Activated T-helper 17 cell treated with anti-CD3 and anti-CD28 coated beads, Interleukin-2, amount 50 U/mL, for 72 hours (primary cell): ENCODE data around the gene CALD1. TPM values are rescaled to one million over a fixed set of nuclear protein-coding genes. Genes with fewer than 3 reads are reported as not detected.

ENCODE experiments used
- ATAC-seq: fragments of 150-1000 bp; cut with Tn5 transposase; replicated peaks from 2 replicates; pipeline ENCODE4 v1.10.0; 2021; ENCODE audit warnings: mild to moderate bottlenecking, moderate library complexity
- H3K27ac Mint-ChIP-seq: one replicate; pipeline ENCODE4 v1.8.0; 2022; ENCODE audit warnings: mixed read lengths
- H3K27me3 Mint-ChIP-seq: one replicate; pipeline ENCODE4 v1.8.0; 2022; ENCODE audit warnings: mixed read lengths
- H3K36me3 Mint-ChIP-seq: one replicate; pipeline ENCODE4 v1.8.0; 2022; ENCODE audit warnings: low read depth, mild to moderate bottlenecking, mixed read lengths
- H3K4me1 Mint-ChIP-seq: one replicate; pipeline ENCODE4 v1.8.0; 2022; ENCODE audit warnings: mixed read lengths
- H3K4me3 Mint-ChIP-seq: one replicate; pipeline ENCODE4 v1.8.0; 2022; ENCODE audit warnings: mild to moderate bottlenecking, mixed read lengths
- H3K9me3 Mint-ChIP-seq: one replicate; pipeline ENCODE4 v1.8.0; 2022; ENCODE audit warnings: mixed read lengths
- total RNA-seq, 2 donors: library from RNA; stranded (reverse); gene quantifications; one replicate each; pipeline ENCODE4 v1.2.3, GENCODE V29; 2022

The CALD1 gene
- total RNA-seq, 2 donors from 2014 or later = 4.0 to 27.2 TPM

DNA sequence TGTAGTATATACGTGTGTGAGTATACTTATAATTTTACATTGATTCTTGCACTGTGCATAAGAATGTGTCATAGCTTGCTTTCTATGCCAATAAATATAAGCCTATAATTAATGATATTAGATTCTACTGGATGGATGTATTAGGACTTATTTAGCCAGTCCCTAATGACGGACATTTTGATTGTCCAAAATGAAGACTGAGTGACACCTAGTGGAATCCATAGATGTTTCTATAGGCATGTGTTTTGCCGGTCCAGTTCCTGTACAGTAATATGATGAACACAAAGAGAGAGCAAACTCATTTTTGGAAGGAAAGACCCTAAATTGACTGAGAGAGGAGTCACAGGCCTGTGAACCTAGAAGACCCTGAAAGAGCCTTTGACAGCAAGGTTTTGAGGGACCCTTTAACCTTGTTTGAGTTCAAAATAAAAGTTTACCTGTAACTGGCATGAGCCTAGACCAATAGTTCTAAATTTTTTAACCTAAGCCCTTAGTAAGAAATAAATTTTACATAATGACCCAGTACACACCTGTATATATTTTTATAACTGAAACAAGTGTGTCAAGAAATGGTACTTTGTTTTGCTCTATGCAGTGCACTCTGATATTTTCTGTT is 164.5 kb downstream of the CALD1 start:
- H3K4me3 Mint-ChIP-seq = no peak overlapping the region
- ATAC-seq = no peak
- H3K4me1 Mint-ChIP-seq = no peaks in the 10 kb centered on the region
- no peak overlapping the region for H3K27ac Mint-ChIP-seq
- no peaks in the 10 kb centered on the region for H3K9me3 Mint-ChIP-seq
- no peaks in the 10 kb centered on the region for H3K36me3 Mint-ChIP-seq
- peaks cover 3% of the 10 kb centered on the region for H3K27me3 Mint-ChIP-seq

DNA sequence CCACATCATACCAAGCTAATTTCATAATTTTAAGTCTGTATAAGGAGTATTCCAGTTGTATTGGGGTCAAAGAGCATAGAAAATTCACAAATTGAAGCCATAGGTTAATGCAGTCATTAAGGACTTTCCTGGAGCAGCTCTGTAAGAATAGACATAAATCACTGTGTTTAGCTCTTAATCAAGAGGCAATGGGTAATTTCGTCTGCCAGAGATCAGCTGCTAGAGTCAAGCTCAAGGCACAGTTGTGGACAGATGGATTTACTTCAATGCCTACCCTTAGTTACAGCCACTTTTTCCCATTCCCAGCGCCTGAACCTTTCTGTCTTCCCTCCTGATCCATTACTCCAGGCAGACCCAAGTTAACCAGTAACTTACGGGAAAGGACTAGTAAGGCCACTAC is 166.3 kb downstream of the CALD1 start:
- Mint-ChIP-seq H3K4me1 (no peaks in the 10 kb centered on the region), H3K27ac (no peak overlapping the region), H3K9me3 (no peaks in the 10 kb centered on the region), H3K4me3 (no peak overlapping the region), H3K27me3 (peaks cover 3% of the 10 kb centered on the region), H3K36me3 (no peaks in the 10 kb centered on the region)
- ATAC-seq = no peak

DNA sequence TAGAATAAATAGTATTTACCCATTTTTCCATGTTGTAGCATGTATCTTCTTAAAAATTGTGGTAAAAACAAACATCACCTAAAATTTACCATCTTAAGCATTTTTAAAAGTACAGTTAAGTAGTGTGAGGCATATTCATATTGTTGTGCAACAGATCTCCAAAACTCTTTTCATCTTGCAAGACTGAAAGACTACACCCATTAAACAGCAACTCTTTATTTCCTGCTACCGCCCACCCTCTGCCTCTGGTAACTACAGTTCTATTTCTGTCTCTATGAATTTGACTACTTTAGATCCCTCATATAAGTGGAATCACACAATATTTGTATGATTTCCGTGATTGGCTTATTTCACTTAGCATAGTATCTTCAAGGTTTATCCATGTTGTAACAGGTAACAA is 166.8 kb downstream of the CALD1 start:
- H3K4me1 Mint-ChIP-seq = no peaks in the 10 kb centered on the region
- H3K27me3 Mint-ChIP-seq = peaks cover 3% of the 10 kb centered on the region
- no peaks in the 10 kb centered on the region for H3K9me3 Mint-ChIP-seq
- no peaks in the 10 kb centered on the region for H3K36me3 Mint-ChIP-seq
- ATAC-seq = no peak
- H3K4me3 Mint-ChIP-seq = no peak overlapping the region
- no peak overlapping the region for H3K27ac Mint-ChIP-seq

DNA sequence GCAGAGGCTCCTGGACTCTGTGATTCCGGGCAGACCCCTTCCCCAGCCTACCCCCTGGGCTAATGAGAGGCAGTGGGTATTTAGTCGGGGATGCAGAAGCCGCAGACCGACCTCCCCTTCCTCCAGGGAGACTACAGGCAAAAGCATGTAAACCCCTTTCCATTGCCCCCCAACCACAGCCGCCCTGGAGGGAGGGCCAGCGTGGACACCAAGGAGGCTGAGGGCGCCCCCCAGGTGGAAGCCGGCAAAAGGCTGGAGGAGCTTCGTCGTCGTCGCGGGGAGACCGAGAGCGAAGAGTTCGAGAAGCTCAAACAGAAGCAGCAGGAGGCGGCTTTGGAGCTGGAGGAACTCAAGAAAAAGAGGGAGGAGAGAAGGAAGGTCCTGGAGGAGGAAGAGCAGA is 167.9 kb downstream of the CALD1 start:
- H3K9me3 Mint-ChIP-seq = no peaks in the 10 kb centered on the region

DNA sequence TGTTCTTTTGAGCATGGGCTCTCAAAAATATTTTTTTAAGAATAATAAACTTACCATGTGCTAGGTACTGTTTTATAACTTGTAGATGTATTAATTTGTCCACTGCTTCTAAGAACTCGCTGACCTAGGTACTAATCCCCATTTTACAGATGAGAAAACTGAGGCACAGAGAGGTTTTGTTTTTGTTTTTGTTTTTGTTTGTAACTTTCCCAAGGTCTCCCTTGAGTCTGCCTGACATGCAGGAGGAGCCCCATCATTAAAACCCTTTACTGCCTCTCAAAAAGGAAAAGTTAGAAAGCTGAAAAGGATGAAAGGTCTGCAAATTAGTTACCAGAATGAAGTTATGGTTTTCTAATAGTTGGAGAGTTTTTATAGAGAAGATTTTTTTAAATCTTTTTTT is 168.4 kb downstream of the CALD1 start:
- H3K36me3 Mint-ChIP-seq = no peaks in the 10 kb centered on the region

More for the DNA sequence above, 167.9 kb downstream of the CALD1 start:
- H3K4me1 Mint-ChIP-seq = no peaks in the 10 kb centered on the region
- no peak overlapping the region for H3K27ac Mint-ChIP-seq
- no peaks in the 10 kb centered on the region for H3K36me3 Mint-ChIP-seq
- H3K4me3 Mint-ChIP-seq = no peak overlapping the region
- H3K27me3 Mint-ChIP-seq = peaks cover 3% of the 10 kb centered on the region
- ATAC-seq = no peak

DNA sequence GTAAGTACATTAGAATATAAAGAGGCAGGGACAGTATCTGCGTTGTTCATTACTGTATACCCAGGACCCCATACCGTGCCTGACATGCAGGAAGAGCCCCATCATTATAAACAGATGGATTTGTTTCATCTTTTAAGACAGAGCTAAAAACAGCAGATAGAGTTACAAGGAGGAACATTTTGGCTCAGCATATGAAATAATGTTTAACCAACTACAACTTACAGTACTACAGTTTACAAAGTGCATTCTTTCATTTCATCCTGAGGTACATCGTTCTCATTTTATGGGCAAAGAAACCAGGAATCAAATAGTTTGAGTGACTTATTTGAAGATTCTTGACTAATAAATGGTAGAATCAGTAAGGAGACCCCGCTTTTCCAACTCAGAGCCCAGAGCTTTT is 168.8 kb downstream of the CALD1 start:
- H3K36me3 Mint-ChIP-seq = no peaks in the 10 kb centered on the region
- H3K4me3 Mint-ChIP-seq = no peak overlapping the region
- peaks cover 3% of the 10 kb centered on the region for H3K27me3 Mint-ChIP-seq
- no peaks in the 10 kb centered on the region for H3K9me3 Mint-ChIP-seq
- no peak overlapping the region for H3K27ac Mint-ChIP-seq
- H3K4me1 Mint-ChIP-seq = no peaks in the 10 kb centered on the region
- ATAC-seq = no peak

More for the DNA sequence above, 168.4 kb downstream of the CALD1 start:
- H3K27ac Mint-ChIP-seq = no peak overlapping the region
- no peaks in the 10 kb centered on the region for H3K9me3 Mint-ChIP-seq
- H3K4me1 Mint-ChIP-seq = no peaks in the 10 kb centered on the region
- H3K27me3 Mint-ChIP-seq = peaks cover 3% of the 10 kb centered on the region
- H3K4me3 Mint-ChIP-seq = no peak overlapping the region
- ATAC-seq = no peak

DNA sequence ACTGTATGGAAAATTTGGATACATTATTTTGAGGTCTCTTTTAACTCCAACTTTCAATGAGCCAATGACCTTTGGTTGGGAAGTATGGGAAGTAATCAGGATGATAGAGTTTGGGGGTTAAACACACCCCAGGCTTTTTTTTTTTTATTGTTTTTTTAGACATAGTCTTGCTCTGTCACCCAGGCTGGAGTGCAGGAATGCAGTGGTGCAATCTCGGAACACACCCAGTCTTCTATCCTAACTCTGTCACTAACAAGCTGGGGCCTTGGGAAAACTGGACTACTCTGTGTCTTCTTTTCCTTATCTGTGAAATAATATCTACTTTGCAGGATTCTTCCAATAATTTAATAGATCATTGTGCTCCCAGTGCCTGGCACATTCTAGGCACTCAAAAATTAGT is 169.3 kb downstream of the CALD1 start:
- Mint-ChIP-seq H3K9me3 (no peaks in the 10 kb centered on the region), H3K4me3 (no peak overlapping the region), H3K36me3 (no peaks in the 10 kb centered on the region), H3K4me1 (no peaks in the 10 kb centered on the region), H3K27ac (no peak overlapping the region), H3K27me3 (peaks cover 3% of the 10 kb centered on the region)
- ATAC-seq = no peak

DNA sequence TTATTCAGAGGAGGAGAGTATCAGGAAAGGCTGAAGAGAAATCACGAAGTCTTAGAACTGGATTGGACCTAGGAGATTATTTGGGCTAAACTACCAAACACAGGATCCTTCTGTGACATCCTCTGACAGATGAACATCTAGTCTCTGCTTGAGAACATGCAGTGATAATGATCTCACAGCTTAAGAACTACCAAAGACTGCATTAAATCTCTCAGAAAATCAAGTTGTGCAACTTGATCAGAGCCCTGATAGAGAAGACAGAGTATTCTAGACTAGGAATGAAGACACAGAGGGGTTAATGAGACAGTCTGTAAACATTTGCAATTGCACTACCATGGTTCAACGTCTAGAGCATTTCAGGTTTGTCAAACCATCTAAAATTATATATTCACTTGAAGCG is 169.7 kb downstream of the CALD1 start:
- H3K27ac Mint-ChIP-seq = no peak overlapping the region
- H3K36me3 Mint-ChIP-seq = no peaks in the 10 kb centered on the region
- peaks cover 3% of the 10 kb centered on the region for H3K27me3 Mint-ChIP-seq
- no peaks in the 10 kb centered on the region for H3K9me3 Mint-ChIP-seq
- H3K4me1 Mint-ChIP-seq = no peaks in the 10 kb centered on the region
- no peak overlapping the region for H3K4me3 Mint-ChIP-seq
- ATAC-seq = no peak

DNA sequence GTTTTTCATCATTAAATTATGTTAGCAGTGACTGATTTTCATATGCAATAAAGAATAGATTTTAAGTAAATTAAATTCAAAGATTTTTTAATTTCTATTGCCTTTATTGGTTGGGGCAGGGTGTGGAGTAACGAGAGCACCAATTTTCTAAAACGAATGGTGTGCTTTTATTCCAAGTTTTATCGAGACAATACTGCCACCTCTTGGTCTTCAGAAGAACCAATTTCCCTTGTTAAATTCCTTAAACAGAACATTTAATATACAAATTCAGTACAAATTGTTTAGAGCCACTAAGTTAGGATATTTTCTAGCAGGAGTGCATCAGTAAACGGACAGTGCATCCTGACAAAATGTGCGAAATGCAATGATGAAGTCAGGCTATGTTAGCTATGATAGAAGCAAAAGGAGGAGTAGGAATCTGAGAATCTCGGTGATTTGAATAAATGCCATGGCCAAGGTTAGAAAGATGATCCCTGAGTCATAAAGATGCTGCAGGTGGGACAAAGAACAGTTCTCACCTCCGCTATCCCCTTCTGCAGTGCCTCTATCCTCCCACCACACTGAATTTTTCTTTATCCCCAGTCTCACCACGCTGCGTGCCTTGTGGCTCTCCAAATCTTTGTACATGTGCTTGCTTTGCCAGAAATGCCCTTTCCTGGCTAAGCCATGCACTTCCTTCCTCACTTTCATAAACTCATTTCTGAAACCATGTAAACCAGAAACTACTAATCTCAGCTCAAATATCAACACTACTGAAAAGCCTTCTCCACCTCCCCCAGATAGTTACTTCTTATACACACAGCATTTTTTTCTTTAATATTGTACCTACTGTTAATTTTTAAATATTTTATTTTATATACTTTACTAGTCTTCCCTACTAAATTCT is 175.0 kb downstream of the CALD1 start:
- Mint-ChIP-seq H3K27ac (no peak overlapping the region), H3K4me3 (no peak overlapping the region), H3K27me3 (no peaks in the 10 kb centered on the region), H3K36me3 (no peaks in the 10 kb centered on the region), H3K4me1 (no peaks in the 10 kb centered on the region), H3K9me3 (no peaks in the 10 kb centered on the region)
- no peak for ATAC-seq

DNA sequence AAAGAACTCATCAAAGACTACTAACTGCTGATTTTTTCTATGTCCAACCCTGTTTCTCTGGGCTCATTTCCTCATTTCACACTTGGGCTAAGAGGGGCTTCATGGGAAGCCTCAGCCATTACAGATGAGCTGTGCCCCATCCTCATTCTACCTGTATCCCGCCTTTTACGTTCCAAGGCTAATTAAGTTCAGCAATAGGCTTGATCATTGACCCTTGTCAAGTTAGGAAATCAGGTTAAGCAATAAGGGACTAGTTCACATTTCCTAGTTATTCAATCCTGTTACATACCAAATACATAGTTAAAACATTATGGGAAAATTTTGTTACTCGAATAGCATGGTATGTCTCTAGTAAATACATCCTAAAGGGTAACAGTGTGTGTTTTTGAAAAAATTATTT is 177.6 kb downstream of the CALD1 start:
- no peaks in the 10 kb centered on the region for H3K9me3 Mint-ChIP-seq
- H3K4me1 Mint-ChIP-seq = no peaks in the 10 kb centered on the region
- H3K4me3 Mint-ChIP-seq = no peak overlapping the region
- no peaks in the 10 kb centered on the region for H3K27me3 Mint-ChIP-seq
- H3K36me3 Mint-ChIP-seq = no peaks in the 10 kb centered on the region
- ATAC-seq = no peak
- H3K27ac Mint-ChIP-seq = no peak overlapping the region

DNA sequence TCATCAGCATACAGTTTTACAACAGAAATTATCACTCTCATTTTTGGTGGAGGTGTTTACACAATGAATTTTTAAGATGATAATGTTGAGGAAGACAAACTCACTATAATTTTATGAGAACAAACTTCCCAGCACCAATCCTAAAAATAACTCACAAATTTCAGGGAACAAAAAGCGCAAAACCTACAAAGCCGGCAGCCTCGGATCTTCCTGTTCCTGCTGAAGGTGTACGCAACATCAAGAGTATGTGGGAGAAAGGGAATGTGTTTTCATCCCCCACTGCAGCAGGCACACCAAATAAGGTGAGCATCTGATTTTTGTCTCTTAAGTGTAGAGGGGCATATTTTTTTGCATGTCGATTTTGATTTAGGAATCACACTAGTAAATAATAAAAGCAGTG is 180.4 kb downstream of the CALD1 start:
- Mint-ChIP-seq H3K27me3 (peaks cover 6% of the 10 kb centered on the region), H3K4me3 (no peak overlapping the region), H3K4me1 (no peaks in the 10 kb centered on the region), H3K9me3 (no peaks in the 10 kb centered on the region), H3K27ac (no peak overlapping the region), H3K36me3 (no peaks in the 10 kb centered on the region)
- ATAC-seq = no peak

DNA sequence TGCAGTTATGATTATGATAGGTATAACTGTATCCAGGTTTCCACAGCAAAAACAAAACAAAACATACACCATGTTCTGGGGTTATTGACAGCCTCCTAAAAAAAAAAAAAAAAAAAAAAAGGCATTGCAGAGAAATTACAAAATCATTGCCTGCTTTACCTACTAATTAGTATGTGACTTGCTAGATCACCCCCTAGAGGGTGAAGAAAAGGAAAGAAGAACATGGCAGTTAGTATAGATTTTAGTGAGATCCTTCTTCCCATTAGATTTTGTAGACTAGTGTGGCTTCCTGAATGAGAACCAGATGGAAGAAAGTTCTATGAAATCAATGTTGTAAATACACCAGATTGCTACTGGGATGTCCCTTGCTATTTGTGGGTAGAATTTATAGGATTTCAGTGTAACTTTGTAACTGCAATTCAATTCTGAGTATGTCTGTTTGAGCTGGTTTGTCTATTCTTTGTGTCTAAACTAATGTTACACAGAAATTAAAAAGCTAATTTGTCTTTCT is 182.9 kb downstream of the CALD1 start:
- Mint-ChIP-seq H3K4me1 (no peaks in the 10 kb centered on the region), H3K4me3 (no peak overlapping the region), H3K27ac (no peak overlapping the region), H3K27me3 (peaks cover 11% of the 10 kb centered on the region), H3K9me3 (no peaks in the 10 kb centered on the region), H3K36me3 (no peaks in the 10 kb centered on the region)
- ATAC-seq = no peak

DNA sequence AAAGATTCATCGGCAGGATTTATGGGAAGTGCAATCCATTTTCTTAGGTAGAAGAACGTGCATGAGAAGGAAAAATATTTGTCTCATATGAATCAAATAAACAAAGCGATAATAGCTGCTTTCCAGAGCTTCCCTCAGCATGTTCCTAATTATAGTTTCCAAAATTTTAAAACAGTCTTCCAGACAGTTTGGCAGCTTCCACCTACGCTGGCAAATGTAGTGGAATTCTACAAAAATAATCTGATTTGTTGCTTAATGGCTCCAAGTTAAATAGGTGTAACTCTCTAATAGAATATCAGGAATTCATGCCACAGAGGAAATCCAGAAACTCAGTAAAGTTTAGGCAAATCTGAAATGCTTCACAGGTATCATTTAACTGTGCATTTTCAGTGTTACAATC is 183.6 kb downstream of the CALD1 start:
- Mint-ChIP-seq H3K36me3 (no peaks in the 10 kb centered on the region), H3K4me3 (no peak overlapping the region)

DNA sequence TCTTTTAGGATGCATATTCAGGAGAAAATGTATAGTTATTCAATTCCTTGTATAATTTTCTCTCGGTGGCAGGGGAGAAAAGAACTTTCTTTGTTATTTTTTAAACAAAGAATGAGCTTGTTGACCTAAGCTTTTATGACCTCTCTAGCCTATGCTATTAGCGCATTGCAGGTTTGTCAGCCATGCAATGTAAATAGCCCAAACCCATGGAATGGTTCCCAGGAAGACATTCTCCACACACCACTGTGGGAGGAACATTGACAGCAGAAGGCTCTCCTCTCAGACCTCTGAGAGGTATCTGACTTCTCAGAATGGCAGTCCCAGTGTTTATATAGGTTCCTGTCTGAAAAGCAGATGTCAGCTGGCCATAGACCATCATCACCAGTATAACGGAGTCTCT is 187.3 kb downstream of the CALD1 start:
- Mint-ChIP-seq H3K4me1 (no peaks in the 10 kb centered on the region), H3K9me3 (no peaks in the 10 kb centered on the region), H3K27me3 (peaks cover 14% of the 10 kb centered on the region), H3K27ac (no peak overlapping the region), H3K4me3 (no peak overlapping the region), H3K36me3 (no peaks in the 10 kb centered on the region)
- ATAC-seq = no peak

More for the DNA sequence above, 183.6 kb downstream of the CALD1 start:
- H3K4me1 Mint-ChIP-seq = no peaks in the 10 kb centered on the region
- ATAC-seq = no peak
- H3K27me3 Mint-ChIP-seq = peaks cover 14% of the 10 kb centered on the region
- no peaks in the 10 kb centered on the region for H3K9me3 Mint-ChIP-seq
- no peak overlapping the region for H3K27ac Mint-ChIP-seq

DNA sequence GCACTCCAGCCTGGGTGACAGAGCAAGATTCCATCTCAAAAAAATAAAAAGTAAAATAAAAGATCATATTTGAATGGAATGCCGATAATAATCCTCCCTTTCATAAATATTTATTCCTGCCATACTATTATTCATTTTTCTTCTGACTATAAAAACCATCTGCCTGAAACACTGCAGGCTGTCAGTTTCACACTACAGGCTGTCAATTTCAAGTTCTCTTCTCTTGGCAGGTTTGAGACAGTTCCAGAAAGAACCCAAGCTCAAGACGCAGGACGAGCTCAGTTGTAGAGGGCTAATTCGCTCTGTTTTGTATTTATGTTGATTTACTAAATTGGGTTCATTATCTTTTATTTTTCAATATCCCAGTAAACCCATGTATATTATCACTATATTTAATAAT is 188.7 kb downstream of the CALD1 start:
- H3K27me3 Mint-ChIP-seq = peaks cover 14% of the 10 kb centered on the region
- H3K27ac Mint-ChIP-seq = no peak overlapping the region
- H3K36me3 Mint-ChIP-seq = no peaks in the 10 kb centered on the region
- H3K4me3 Mint-ChIP-seq = no peak overlapping the region
- no peaks in the 10 kb centered on the region for H3K9me3 Mint-ChIP-seq
- no peak for ATAC-seq
- no peaks in the 10 kb centered on the region for H3K4me1 Mint-ChIP-seq
